Kidney tubule cell (primary cell): ENCODE measurements around the gene TRIM43B.
"Not testable (repeated sequence)": the region's sequence is repeated elsewhere in the genome, so short reads cannot be mapped to it uniquely, and the experiment has no call there.

Experiments used
- DNase-seq: peaks from one replicate; pipeline ENCODE4 v3.0.0-alpha.2; 2018; ENCODE audit warnings: low spot score

TRIM43B gene

DNA sequence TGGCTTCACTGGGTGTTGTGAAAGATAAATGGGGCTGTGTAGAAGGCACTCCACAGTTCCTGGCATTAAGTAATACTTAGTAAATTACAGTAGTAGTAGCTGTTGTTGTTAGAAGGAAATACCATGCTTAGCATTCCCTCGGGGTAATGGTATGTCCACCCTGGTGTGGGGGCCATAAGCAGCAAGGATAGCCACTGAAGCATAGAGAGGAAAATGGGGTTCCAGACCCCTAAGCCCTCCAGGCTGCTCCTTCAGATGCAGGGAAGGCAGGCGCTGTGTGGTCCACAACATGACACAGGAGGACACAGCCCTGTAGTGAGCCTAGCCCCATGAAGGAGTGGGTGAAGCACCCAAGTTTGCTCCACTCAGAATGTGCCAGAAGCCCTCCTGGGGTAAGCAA lies 50.6 kb downstream of the TRIM43B start:
- DNase-seq: peak; percentile 24

DNA sequence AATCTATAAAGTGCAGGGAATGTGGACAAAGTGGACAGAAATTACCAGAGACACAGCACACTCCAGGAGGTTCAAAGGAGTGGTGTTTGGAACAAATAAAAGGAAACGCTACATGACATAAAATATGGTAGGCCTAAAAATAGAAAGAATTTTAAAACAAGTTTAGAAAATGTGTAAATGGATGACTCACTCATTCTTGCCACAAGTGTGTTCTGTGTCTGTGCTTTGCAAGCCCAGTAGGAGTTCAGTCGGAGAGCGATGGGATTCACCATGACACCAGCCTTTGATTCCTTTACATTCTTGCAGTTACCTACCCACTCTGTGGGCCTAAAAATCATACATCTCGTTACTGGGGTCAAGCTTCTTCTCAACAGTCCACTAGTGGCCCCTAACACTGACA lies 51.2 kb downstream of the TRIM43B start:
- not testable (repeated sequence) for DNase-seq

DNA sequence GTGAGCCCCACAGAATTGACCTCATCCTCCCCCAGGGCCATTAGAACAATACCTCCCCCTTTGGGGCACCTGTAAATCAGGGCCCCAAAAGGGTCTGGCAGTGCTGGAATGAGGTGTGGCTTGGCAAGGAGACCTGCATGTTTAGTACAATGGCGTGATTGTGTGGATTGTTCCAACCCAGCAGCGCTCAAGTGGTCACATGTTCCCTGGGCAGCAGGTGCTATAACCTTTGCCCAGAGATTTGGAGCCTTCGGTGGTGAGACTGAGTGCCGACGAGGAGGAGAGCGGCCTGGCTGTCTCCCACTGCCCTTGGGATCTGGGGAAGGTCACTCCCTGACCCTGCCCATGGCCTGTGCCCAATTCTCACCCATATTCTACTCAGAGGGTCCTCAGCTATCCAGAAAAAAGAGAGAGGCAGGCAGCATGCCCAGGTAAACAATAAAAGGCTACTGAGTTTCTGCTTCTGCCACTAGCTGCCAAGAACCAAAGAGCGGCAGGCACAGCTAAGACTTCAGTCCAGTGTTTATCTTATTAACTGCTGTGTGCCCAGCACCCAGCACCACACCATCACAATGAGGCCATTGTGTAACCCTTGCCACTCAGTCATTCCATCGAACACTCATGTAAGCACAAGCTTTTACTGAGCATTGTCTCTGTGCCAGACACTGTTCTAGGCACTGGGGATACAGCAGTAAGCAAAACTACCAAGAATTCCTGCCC lies 54.6 kb downstream of the TRIM43B start:
- not testable (repeated sequence) for DNase-seq

DNA sequence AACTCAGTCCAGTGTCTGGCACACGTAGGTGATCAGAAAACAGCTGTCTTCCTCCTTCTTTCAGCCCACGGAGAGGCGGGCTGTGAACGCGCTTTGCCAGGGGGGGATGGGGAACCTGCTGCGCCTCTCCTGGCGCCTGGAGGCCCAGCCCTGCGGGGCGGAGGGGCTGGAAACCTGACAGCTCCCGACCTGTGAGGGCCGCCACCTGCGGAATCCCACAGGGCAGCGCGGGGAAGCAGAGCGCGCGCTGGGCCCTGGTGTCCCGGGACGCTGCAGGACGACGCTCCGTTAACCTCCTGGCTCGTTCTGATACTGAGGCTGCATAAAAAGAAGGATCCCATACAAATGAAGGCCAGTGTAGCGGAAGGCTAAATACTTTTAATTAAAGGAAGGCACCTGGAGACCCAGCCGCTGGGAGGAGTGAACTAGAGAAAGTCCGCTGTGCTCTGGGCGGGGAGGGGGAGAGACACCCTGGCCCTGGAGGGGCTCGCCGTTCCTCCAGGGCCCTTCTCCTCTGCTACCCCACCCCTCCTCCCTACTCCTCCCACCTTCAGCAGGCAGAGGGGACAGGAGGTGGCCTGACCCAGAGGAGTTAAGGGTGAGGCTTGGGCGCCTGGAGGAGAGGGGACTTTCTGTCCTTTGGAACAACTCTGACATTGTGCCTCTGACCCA lies 57.2 kb downstream of the TRIM43B start:
- not testable (repeated sequence) for DNase-seq
